GM12892 (cell line): Measurements from ENCODE around the gene RARRES2.

Experiments
- POLR2A ChIP-seq: IDR thresholded peaks from 2 replicates; pipeline ENCODE4 v1.6.1; 2011; ENCODE audit warnings: low read depth, low read length, control low read depth
- POLR2AphosphoS5 ChIP-seq: IDR thresholded peaks from 2 replicates; pipeline ENCODE4 v1.6.1; 2011; ENCODE audit warnings: low read depth, low read length, control low read depth
- TAF1 ChIP-seq: IDR thresholded peaks from 2 replicates; pipeline ENCODE4 v1.6.1; 2011; ENCODE audit warnings: low read depth, mild to moderate bottlenecking, control low read depth, low read length, borderline replicate concordance

DNA sequence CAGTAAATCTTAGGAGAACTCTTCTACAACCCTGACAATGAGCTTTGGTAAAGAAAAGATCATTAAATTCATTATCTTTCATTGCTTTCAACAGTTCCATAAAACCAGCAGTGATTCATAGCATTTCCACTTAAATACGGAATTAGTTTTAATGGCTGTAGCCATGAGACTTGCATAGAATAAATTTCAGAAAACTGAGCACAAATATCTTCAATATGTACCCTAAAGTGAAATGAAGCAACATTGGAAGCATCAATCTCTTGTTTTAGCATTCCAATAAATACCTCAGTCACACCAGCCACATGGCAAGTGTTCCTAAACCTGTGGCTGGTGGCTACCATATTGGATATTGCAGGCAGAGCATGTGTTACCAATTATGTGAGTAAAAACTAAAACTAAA, 3.6 kb upstream of the RARRES2 start:
- no peak for TF ChIP-seq POLR2AphosphoS5
- TF ChIP-seq POLR2A: no peak
- TF ChIP-seq TAF1: no peak
